ENCODE measurements around the gene CCDC63.

The CCDC63 gene

DNA sequence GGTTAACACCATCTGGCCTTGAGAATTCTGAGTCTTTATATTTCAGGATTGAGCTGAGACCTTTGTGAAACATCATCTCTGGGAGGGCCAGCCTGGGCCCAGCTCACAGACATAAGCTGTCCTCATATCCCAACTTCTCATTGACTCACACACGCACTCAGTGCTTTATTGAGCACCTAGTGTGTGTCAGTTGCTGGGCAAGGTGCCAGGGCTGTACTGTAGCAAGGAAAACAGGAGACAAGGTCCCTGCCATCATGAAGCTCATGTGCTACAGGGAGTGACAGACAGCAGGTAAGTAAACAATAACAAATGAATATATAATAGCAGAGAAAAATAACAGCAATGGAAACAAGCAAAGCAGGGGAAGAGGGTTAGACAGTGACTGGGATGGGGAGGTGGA is 30.5 kb upstream of the CCDC63 start:
- no peak for TF ChIP-seq REST (IDR thresholded peaks at IDR 0.05; ENCODE audit: low read depth)
- TF ChIP-seq EGR1 (IDR thresholded peaks at IDR 0.05): no peak
- TF ChIP-seq RAD21 (IDR thresholded peaks at IDR 0.05; ENCODE audit: low read depth): no peak

GRCh38 chr12:110816779-110817178 is 30.0 kb upstream of the CCDC63 start:
- no peak for TF ChIP-seq CREB1 (IDR thresholded peaks at IDR 0.05; ENCODE audit: low read depth)
- TF ChIP-seq EGR1 (IDR thresholded peaks at IDR 0.05): no peak
- no peak for TF ChIP-seq CEBPB (IDR thresholded peaks at IDR 0.05)

DNA sequence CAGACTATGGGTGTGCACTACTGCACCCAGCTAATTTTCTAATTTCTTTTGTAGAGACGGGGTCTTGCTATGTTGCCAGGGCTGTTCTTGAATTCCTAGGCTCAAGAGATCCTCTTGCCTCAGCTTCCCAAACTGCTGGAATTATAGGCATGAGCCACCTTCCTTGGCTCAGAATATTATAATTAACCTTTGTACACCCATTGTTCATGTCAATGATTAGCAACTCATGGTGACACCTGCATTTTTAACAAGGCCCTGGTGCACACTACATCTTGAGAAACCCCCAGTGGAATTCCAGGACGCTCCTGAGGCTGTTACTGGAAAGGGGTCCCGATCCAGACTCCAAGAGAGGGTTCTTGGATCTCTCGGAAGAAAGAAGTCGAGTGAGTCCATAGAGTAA is 28.3 kb upstream of the CCDC63 start:
- TF ChIP-seq TCF12 (IDR thresholded peaks at IDR 0.05; ENCODE audit: low read depth) (no peak), TAF1 (IDR thresholded peaks at IDR 0.05; ENCODE audit: low read depth) (no peak), CEBPB (IDR thresholded peaks at IDR 0.05) (no peak), REST (IDR thresholded peaks at IDR 0.05; ENCODE audit: low read depth) (no peak), EP300 (IDR thresholded peaks at IDR 0.05; ENCODE audit: borderline replicate concordance) (no peak), CREB1 (IDR thresholded peaks at IDR 0.05; ENCODE audit: low read depth) (no peak), USF1 (IDR thresholded peaks at IDR 0.05) (no peak), YY1 (IDR thresholded peaks at IDR 0.05; ENCODE audit: low read depth) (no peak)

GRCh38 chr12:110819150-110819549 is 27.6 kb upstream of the CCDC63 start:
- no peak for TF ChIP-seq TAF1 (IDR thresholded peaks at IDR 0.05; ENCODE audit: low read depth)
- TF ChIP-seq CREB1 (IDR thresholded peaks at IDR 0.05; ENCODE audit: low read depth): no peak
- no peak for TF ChIP-seq REST (IDR thresholded peaks at IDR 0.05; ENCODE audit: low read depth)

GRCh38 chr12:110819646-110820045 is 27.1 kb upstream of the CCDC63 start:
- no peak for TF ChIP-seq NFIC (IDR thresholded peaks at IDR 0.05)
- TF ChIP-seq MAX (IDR thresholded peaks at IDR 0.05): no peak
- TF ChIP-seq EP300 (IDR thresholded peaks at IDR 0.05; ENCODE audit: borderline replicate concordance): no peak
- no peak for TF ChIP-seq TEAD4 (IDR thresholded peaks at IDR 0.05)

DNA sequence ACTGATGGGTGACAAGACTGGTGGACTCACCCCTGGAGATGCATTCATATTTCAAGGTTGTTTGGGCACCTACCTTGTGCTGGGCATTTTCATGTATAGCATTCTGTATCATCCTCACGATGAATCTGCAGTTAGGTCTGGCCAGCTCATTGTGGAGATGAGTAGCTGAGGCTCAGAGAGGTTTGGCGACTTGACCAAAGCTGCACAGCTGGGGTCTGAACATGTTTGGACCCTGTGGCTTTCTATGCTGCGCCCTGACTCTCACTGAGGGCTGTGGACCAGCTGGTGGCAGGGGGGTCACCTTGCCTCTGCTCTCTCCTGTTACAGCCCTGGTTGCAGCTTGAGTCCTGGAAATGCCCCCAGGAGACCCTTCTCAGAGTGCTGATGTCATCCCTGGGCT is 24.9 kb upstream of the CCDC63 start:
- TF ChIP-seq YY1 (IDR thresholded peaks at IDR 0.05; ENCODE audit: low read depth) (no peak), CEBPB (IDR thresholded peaks at IDR 0.05) (no peak), RAD21 (IDR thresholded peaks at IDR 0.05; ENCODE audit: low read depth) (no peak), CREB1 (IDR thresholded peaks at IDR 0.05; ENCODE audit: low read depth) (no peak), EP300 (IDR thresholded peaks at IDR 0.05; ENCODE audit: borderline replicate concordance) (no peak), TEAD4 (IDR thresholded peaks at IDR 0.05) (no peak), FOXM1 (IDR thresholded peaks at IDR 0.05; ENCODE audit: borderline replicate concordance, low read depth) (no peak), TCF12 (IDR thresholded peaks at IDR 0.05; ENCODE audit: low read depth) (no peak), USF1 (IDR thresholded peaks at IDR 0.05) (no peak), REST (IDR thresholded peaks at IDR 0.05; ENCODE audit: low read depth) (no peak), TAF1 (IDR thresholded peaks at IDR 0.05; ENCODE audit: low read depth) (no peak), EGR1 (IDR thresholded peaks at IDR 0.05) (no peak), NFIC (IDR thresholded peaks at IDR 0.05) (no peak), ZBTB7A (IDR thresholded peaks at IDR 0.05; ENCODE audit: low read depth) (no peak), MAX (IDR thresholded peaks at IDR 0.05) (no peak)

Data from Ishikawa (cell line).